KMS-11 (cell line): ENCODE results near the gene BTK.

ENCODE experiments used
- H2AFZ ChIP-seq: fragments of 200-600 bp; sonication (generic); 2 replicates; pipeline ENCODE4 v1.6.1; 2016; ENCODE audit warnings: antibody characterized with exemption, mixed run types, low read depth
- H3K27ac ChIP-seq: fragments of 200-600 bp; sonication (generic); 2 replicates; pipeline ENCODE4 v1.6.1; 2016; ENCODE audit warnings: mild to moderate bottlenecking, mixed run types
- H3K27me3 ChIP-seq: fragments of 200-600 bp; sonication (generic); 2 replicates; pipeline ENCODE4 v1.6.1; 2017; ENCODE audit warnings: mild to moderate bottlenecking, low read depth, mixed run types, moderate library complexity; ENCODE audit not compliant: insufficient read depth
- H3K36me3 ChIP-seq: fragments of 200-600 bp; sonication (generic); 2 replicates; pipeline ENCODE4 v1.6.1; 2017; ENCODE audit warnings: mild to moderate bottlenecking, mixed run types; ENCODE audit not compliant: insufficient read depth
- H3K4me1 ChIP-seq: fragments of 200-600 bp; sonication (generic); 2 replicates; pipeline ENCODE4 v1.6.1; 2016; ENCODE audit warnings: mild to moderate bottlenecking, low read depth, mixed run types; ENCODE audit not compliant: poor library complexity, severe bottlenecking
- H3K4me2 ChIP-seq: fragments of 200-600 bp; sonication (generic); 2 replicates; pipeline ENCODE4 v1.7.0; 2016; ENCODE audit warnings: mild to moderate bottlenecking, mixed run types
- H3K4me3 ChIP-seq: fragments of 200-600 bp; sonication (generic); IDR thresholded peaks from 2 replicates; pipeline ENCODE4 v1.6.1; 2017; ENCODE audit warnings: low read depth, low read length, mixed read lengths; ENCODE audit not compliant: insufficient read depth
- H3K79me2 ChIP-seq: fragments of 200-600 bp; sonication (generic); 2 replicates; pipeline ENCODE4 v1.6.1; 2016; ENCODE audit warnings: low read depth, mixed run types; ENCODE audit not compliant: insufficient read depth
- H3K9ac ChIP-seq: fragments of 200-600 bp; sonication (generic); 2 replicates; pipeline ENCODE4 v1.6.1; 2016; ENCODE audit warnings: mild to moderate bottlenecking, mixed run types
- H4K20me1 ChIP-seq: fragments of 200-600 bp; sonication (generic); 2 replicates; pipeline ENCODE4 v1.6.1; 2016; ENCODE audit warnings: mild to moderate bottlenecking, mixed run types; ENCODE audit not compliant: insufficient read depth
- TF ChIP-seq, protein P1 (sequence below): fragments of 200-600 bp; sonication (generic); conservative IDR thresholded peaks from 2 replicates; pipeline ENCODE4 v1.6.1; 2017; ENCODE audit warnings: low read depth, mild to moderate bottlenecking, antibody characterized with exemption, low read length, moderate library complexity, mixed read lengths

BTK gene

DNA sequence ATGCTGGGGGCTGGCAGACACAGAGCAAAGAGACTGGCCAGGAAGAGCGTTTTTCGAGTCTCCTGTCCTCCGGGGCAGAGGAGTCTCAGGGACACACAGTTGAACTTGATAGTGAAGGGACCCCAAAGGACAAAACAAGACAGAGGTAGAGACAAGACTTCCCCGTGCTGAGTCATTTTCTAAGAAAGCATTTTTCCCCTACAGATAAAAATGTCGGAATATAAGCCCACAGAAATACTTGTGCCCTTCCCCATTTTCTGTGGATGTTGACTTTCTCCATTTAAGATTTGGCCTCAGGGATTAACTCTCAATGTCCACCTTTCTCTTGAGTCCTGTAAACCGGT lies 523 bp upstream of the BTK start:
- Histone ChIP-seq H3K4me2 (no peak overlapping the region), H3K27me3 (no peaks in the 10 kb centered on the region), H3K27ac (no peak overlapping the region), H3K9ac (no peak overlapping the region), H2AFZ (no peak overlapping the region), H3K4me1 (peaks cover 16% of the 10 kb centered on the region), H3K4me3 (no peak overlapping the region), H3K79me2 (peaks cover 7% of the 10 kb centered on the region), H3K36me3 (peaks cover 3% of the 10 kb centered on the region; the same call in 1 of the 2 replicates), H4K20me1 (no peaks in the 10 kb centered on the region)
- TF ChIP-seq, protein P1, sequence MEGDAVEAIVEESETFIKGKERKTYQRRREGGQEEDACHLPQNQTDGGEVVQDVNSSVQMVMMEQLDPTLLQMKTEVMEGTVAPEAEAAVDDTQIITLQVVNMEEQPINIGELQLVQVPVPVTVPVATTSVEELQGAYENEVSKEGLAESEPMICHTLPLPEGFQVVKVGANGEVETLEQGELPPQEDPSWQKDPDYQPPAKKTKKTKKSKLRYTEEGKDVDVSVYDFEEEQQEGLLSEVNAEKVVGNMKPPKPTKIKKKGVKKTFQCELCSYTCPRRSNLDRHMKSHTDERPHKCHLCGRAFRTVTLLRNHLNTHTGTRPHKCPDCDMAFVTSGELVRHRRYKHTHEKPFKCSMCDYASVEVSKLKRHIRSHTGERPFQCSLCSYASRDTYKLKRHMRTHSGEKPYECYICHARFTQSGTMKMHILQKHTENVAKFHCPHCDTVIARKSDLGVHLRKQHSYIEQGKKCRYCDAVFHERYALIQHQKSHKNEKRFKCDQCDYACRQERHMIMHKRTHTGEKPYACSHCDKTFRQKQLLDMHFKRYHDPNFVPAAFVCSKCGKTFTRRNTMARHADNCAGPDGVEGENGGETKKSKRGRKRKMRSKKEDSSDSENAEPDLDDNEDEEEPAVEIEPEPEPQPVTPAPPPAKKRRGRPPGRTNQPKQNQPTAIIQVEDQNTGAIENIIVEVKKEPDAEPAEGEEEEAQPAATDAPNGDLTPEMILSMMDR: no peak

DNA sequence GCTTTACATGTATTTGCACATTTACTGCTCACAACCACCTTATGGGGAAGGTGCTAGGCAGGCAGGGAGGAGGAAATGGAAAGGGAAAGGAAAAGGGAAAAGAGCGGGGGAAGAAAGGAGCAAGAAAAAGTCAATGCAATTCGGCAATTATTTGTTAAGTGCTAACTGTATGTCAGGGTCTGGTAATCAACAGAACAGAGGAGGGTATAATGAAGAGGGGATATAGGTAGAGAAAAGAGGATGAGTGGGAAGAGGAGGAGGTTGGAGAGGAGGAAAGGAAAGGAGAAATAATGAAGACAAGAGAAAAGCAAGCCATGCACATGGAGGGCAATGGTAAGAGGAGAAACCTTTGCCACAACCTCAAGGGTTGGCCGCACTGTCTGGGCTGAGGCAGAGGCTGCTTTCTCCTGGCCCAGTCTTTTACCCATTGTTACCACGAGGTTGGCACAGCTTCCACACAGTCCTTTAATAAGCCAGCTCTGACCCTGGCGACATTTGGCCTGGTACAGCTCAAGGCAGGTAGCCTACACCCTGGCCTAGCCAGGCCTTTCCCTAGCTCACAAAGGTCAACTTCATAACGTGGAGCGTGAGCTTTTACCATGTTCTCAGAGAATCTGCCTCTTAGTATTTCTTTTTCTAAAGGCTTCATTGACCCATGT lies 836 bp downstream of the BTK start:
- TF ChIP-seq, protein P1: no peak
- Histone ChIP-seq H3K27ac (no peak overlapping the region), H3K79me2 (no peaks in the 10 kb centered on the region), H3K4me3 (no peak overlapping the region), H3K36me3 (no peaks in the 10 kb centered on the region), H3K4me1 (peaks cover 16% of the 10 kb centered on the region), H4K20me1 (no peaks in the 10 kb centered on the region), H2AFZ (no peak overlapping the region), H3K4me2 (no peak overlapping the region), H3K27me3 (no peaks in the 10 kb centered on the region), H3K9ac (no peak overlapping the region)

DNA sequence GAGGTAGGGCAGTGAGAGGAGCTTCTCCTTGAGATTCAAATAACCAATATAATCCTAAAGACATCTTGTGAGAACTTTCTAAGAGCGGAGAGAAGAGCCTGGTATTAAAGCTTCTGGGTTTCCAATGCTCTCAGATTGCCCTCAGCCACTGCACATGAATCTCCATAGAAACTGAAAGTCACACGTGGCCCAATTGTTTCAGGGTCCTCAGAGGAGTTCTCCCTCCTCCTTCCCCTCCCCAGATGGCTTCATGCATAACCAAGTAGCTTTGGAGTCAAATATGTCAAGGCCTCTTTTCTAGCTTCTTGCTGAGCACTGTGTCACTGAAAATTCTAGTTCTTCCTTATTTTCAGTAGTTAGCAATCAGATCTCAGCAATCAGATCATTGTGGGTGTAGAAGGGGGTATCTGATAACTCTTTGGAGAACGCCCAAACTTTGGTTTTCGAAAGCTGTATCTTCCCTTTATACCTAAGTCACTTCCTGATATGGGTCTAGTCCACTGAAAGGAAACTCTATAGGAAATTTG lies 2.2 kb downstream of the BTK start:
- Histone ChIP-seq H3K27me3 (no peaks in the 10 kb centered on the region), H3K4me2 (peak overlapping the region; percentile 86), H3K4me1 (peaks cover 16% of the 10 kb centered on the region), H2AFZ (peak overlapping the region; percentile 75), H3K27ac (peak overlapping the region; percentile 38; the same call in 1 of the 2 replicates), H3K79me2 (no peaks in the 10 kb centered on the region), H4K20me1 (no peaks in the 10 kb centered on the region), H3K4me3 (no peak overlapping the region), H3K9ac (peak overlapping the region; percentile 27; the same call in 1 of the 2 replicates), H3K36me3 (no peaks in the 10 kb centered on the region)
- TF ChIP-seq, protein P1: no peak

DNA sequence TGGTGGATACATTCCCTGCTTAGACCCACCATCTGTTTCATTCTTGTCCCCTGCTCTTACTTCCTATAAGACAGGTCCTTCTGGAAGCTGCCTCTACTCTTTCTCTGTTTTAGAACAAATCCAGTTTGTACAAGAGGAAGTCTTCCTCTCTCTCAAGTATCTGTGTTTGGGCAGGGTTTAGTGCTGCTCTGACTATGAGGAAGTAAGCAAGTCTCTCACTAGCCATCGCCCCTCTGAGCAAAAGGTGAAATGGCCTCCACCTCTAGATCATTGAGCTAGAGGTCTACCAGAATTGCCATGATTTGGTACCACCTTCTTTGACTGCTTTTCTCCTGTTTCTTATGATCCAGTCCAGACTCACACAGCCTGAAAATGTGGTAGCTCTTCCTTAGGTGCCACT lies 8.4 kb downstream of the BTK start:
- H4K20me1 ChIP-seq: no peaks in the 10 kb centered on the region
- peaks cover under 1% of the 10 kb centered on the region for H3K4me1 ChIP-seq
- H3K4me3 ChIP-seq: no peak overlapping the region
- no peak overlapping the region for H2AFZ ChIP-seq
- TF ChIP-seq, protein P1: no peak
- no peaks in the 10 kb centered on the region for H3K79me2 ChIP-seq
- no peaks in the 10 kb centered on the region for H3K36me3 ChIP-seq
- H3K27ac ChIP-seq: no peak overlapping the region
- no peaks in the 10 kb centered on the region for H3K27me3 ChIP-seq
- H3K4me2 ChIP-seq: no peak overlapping the region
- H3K9ac ChIP-seq: no peak overlapping the region
